Activated CD4-positive, alpha-beta T cell treated with anti-CD3 and anti-CD28 coated beads, Interleukin-2, amount 50 U/mL, for 4 hours (primary cell): ENCODE results near the gene HIVEP3.
"Not testable (repeated sequence)": the region's sequence is repeated elsewhere in the genome, so short reads cannot be mapped to it uniquely, and the experiment has no call there.

Experiments used
- DNase-seq, 2 experiments: peaks; one replicate each; pipeline ENCODE4 v3.0.0-alpha.2; 2020

Gene HIVEP3

DNA sequence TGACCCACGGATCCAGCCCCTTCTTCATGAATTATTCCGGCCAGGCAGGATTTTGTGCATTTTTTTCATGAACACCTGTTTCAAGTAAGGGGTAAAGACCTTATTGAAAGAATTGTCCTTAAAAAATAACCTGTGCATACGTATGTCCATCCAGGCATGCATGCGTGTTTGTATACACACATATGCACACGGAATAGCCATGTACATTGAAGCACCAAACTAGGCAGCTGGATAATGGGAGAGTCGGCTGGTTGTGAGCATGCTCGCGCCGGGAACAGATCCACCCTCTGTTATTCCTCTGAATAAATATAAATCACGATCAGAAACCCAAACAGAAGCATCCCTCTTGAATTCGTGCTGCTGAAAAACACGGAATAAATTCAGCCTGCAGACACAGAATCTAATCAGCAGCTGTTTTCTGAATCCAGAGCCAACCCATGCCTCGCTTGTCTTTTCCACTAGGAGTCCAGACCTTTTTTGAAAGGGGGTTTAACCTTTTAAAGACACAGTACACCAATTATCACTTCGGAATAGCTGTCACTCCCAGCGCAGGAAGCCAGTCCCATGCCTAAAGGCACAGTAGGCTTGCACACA, at the start of gene HIVEP3:
HIVEP3 (minus strand) TSS at position 473 of the 594 bp plus-strand sequence.
- DNase-seq = no peak

DNA sequence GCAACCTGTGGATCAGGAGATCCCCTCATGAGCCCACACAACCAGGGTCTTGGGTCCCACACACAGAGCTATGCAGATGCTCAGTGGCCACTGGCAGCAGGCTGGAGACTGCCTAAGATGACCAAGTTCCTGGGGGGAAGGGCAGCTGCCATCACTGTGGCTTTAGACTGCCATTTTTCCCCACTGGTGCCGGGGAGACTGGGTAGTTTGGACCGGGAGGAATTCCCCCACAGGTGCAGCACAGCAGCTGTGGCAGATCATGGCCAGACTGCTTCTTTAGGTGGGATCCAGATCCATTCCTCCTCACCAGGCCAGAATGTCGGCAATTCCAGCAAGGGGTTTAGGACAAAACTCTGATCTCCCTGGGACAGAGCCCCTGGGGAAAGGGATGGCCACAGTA, 45.7 kb upstream of the HIVEP3 start:
- no peak for DNase-seq

GRCh38 chr1:41963636-41964035, 44.9 kb upstream of the HIVEP3 start:
- no peak for DNase-seq

GRCh38 chr1:41958015-41958673, 39.4 kb upstream of the HIVEP3 start:
- no peak for DNase-seq

GRCh38 chr1:41957568-41957967, 38.8 kb upstream of the HIVEP3 start:
- DNase-seq = no peak

DNA sequence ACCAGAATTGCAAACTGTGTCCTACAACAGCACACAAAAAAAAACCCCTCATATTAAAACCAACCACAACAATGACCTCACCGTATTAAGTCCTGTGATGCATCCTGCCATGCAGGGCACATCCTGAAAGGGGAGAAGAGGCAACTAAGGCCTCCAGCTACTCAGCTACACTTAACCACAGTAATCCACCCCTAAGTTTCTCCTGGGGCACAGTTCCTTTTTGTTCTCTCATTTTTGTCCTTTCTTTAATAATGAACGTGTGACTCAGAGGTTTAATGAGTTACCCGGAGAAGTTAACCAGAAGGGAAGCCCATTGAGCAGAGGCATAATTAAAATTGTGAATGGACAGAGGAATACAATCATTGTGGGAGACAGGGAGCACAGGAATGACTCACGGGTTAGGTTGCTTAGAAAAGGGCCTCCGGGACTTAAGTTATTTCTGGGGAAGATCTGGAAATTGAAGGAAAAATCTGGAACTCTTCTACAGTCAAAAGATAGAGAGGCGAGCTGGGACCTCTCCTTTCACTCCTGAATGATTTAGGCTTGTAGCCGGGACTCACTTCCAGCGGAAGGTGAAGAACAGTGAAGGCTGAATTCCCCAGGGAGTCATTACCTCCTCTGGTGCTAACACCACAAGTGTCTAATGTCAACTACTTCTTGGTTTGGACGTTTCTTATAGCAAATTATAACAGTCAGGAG, 36.9 kb upstream of the HIVEP3 start:
- no peak for DNase-seq

GRCh38 chr1:41954533-41954944, 35.8 kb upstream of the HIVEP3 start:
- no peak for DNase-seq

GRCh38 chr1:41953291-41953690, 34.6 kb upstream of the HIVEP3 start:
- DNase-seq = no peak

- DNase-seq = no peak
Observed at GRCh38 chr1:41952208-41952607, 33.5 kb upstream of the HIVEP3 start.

GRCh38 chr1:41951492-41951891, 32.8 kb upstream of the HIVEP3 start:
- DNase-seq = not testable (repeated sequence)

DNA sequence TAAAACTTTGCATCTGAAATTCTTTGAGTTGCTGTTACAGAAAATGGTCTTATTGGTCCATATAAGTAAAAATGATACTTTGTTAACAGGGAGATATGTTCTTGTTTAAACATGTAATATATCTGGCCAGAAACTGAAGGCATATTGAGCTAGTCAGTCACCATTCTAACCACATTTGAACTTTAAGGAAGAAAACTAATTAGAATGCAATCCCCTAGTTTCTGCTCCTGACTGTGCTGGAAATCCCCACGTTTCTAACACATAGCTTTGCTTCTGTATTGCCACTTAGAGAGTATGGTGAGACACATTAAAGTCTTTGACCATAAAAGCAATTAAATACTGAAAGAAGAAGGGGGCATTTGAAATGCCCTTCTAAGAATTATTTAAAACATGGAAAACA, 32.1 kb upstream of the HIVEP3 start:
- DNase-seq = no peak

DNA sequence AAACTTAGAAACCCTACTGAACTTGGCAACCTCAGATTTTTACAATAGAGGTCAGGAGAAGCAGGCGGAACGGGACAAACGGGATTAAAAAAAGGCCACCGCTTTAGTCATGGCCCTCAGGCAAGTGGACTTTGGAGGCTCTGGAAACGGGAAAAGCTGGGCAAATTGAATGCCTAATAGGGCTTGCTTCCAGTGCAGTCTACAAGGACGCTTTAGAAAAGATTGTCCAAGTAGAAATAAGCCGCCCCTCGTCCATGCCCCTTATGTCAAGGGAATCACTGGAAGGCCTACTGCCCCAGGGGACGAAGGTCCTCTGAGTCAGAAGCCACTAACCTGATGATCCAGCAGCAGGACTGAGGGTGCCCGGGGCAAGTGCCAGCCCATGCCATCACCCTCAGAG, 27.2 kb upstream of the HIVEP3 start:
- DNase-seq = not testable (repeated sequence)

GRCh38 chr1:41943717-41944116, 25.0 kb upstream of the HIVEP3 start:
- no peak for DNase-seq

GRCh38 chr1:41942278-41942677, 23.6 kb upstream of the HIVEP3 start:
- no peak for DNase-seq

DNA sequence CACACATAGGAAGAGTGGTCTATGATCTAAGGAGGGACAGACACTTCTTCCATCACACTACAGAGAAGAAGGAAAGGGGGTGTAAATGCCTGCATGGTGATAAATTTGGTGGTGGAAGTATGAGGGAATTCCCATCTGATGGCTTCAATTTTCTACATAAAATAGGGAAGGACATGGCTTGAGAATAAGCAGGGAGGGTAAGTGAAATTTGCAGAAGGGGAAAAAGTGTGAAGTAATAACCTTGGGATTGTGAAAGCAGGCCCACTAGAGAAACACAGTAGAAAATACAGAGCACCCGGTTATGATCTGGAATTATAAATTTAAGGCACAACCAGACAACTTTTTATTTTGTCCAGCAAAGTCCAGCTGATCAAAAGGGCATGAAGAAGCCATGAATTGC, 22.7 kb upstream of the HIVEP3 start:
- DNase-seq = no peak

- no peak for DNase-seq
Observed at GRCh38 chr1:41939194-41939593, 20.5 kb upstream of the HIVEP3 start.

DNA sequence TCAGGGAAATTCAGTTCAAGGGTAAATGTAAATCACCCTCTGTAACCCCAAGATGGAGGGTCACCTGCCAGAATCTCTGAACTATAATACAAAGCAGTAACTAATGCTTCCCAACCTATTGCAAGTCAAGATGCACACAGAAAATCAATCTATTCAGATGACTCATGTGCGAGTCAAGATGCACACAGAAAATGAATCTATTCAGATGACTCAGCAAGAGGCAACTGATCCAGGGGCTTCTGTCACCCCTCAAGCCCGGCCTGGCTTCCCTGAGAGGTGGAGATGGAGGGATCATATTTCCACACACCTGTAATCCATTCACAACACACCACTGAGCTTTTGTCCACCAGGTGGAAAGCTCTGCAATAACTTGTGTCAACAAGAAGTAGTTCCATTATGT, 17.4 kb upstream of the HIVEP3 start:
- no peak for DNase-seq

DNA sequence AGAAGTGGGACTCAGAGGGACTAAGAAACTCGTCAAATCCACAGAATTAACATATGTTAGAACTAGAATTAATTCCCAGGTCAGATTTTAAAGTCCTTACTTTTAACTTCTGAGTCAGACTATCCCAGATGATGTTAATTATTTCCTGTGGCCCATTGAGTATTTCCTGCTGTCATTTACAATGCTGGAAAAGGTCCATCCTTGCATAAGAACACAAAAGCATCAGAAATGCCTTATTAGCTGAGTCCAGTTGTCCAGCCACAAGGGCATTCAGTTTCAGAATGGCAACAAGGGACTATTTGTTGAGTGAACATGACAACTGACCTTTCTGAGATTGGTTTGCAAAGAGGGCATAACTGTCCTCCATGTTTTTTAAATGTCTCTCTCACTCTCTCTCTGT, 16.5 kb upstream of the HIVEP3 start:
- no peak for DNase-seq

DNA sequence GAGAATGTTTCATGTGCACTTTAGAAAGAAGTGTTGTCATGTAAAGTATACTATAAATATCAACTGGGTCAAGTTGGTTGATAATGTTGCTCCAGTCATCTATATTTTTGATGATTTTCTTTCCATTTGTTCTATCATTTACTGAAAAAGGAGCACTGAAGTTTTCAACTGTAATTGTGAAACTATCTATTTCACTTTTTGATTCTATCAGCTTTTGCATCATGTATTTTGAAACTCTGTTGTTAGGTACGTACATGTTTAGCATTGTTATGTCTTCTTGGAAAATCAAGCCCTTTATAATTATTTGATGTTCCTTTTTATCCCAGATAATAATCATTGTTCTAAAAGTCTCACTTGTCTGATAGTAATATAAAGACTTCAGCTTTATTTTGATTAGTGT, 14.4 kb upstream of the HIVEP3 start:
- DNase-seq = no peak

DNA sequence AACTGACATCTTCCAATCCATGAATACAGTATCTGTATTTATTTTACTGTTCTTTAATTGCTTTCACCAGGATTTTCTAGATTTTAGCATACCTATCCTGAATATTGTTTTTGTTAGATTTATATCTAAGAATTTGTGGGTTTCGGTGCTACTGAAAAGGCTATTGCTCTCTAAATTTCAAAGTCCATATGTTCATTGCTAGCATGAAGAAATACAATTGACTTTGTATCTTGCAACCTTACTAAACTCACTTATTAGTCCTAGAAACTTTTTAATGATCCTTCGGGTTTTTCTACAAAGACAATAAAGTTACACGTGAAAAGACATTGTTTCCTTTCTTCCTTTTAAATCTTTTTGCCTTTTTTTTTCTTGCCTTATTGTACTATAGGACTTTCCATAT, 12.9 kb upstream of the HIVEP3 start:
- no peak for DNase-seq

GRCh38 chr1:41927118-41927517, 8.4 kb upstream of the HIVEP3 start:
- no peak for DNase-seq

- DNase-seq = no peak
Observed at GRCh38 chr1:41925712-41926111, 7.0 kb upstream of the HIVEP3 start.

- DNase-seq = no peak
Observed at GRCh38 chr1:41924911-41925310, 6.2 kb upstream of the HIVEP3 start.

DNA sequence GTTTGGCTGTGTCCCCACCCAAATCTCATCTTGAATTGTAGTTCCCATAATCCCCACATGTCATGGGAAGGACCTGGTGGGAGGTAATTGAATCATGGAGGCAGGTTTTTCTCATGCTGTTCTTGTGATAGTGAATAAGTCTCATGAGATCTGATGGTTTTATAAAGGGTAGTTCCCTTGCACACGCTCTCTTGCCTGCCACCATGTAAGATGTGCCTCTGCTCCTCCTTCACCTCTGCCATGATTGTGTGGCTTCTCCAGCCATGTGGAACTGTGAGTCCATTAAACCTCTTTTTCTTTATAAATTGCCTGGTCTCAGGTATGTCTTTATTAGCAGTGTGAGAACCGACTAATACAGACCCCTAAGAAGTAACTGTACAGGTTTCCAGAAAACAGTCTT, 2.5 kb upstream of the HIVEP3 start:
- not testable (repeated sequence) for DNase-seq
